GM21723 (cell line): ENCODE measurements around the gene NPIPA8.
"Not testable (repeated sequence)": the region's sequence is repeated elsewhere in the genome, so short reads cannot be mapped to it uniquely, and the experiment has no call there.

Source experiments
- ATAC-seq: cut with Tn5 transposase; IDR thresholded peaks from one replicate; pipeline ENCODE4 v1.9.1; 2021; ENCODE audit warnings: mild to moderate bottlenecking, moderate library complexity; ENCODE audit not compliant: unreplicated experiment

NPIPA8 gene

DNA sequence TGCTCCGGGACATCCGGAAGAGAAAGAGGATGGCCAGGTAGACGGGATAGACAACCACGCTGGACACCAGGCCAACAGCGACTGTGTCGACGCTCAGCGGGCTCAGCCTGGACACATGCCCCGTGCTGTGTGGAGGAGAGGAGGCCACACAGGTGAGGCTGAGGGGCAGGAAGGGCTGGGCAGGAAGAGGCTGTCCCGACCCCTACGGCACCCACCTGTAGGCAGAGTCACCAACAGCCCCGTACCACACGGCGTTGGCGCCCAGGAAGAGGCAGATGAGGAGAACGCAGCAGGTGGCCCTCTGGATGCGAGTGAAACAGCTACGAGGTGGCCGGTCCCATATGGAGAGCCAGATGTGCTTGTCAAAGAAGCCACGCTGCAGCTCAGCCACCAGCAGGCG lies at the start of gene NPIPA8:
Gene NPIPA8, minus strand, starts transcription at position 101 of the 400 bp plus-strand sequence. CDS start 4,074 bp downstream, outside the sequence.
- ATAC-seq, result not testable (repeated sequence)

DNA sequence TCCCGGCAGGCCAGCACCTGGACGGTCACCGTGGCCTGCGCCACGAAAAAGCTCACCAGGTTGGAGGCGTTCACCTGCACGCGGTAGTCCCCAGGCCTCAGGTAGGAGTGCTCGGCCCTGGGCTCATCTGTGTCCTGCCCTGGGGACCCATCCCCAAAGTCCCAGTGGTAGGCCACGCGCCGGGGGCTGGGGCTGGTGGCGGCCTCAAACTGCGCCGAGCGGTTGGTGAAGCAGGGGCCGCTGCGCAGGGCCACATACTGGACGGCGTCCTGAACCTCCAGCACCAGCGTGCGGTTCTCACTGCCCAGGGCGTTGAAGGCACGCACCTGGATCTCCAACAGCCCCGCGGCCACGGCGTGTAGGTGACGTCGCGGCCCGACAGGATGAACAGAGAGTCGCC lies 48.7 kb upstream of the NPIPA8 start:
- not testable (repeated sequence) for ATAC-seq

DNA sequence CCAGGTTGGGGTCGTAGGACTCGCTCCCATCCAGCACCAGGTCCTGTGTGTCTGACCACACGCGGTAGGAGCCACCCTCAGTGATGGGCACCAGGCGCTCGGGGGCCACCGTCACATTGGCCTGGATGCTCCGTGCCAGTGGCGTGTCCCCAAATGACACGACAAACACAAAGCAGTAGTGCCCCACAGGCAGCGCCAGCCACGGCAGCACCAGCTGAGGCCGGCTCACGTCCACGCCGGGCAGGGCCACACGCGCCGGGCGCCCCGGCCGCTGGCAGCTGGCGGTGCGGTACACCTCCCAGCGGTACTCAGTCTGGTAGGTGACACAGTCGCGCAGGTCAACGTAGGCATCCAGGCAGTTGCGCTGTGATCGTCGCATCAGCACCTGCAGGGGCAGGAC lies 48.3 kb upstream of the NPIPA8 start:
- ATAC-seq, result not testable (repeated sequence)

DNA sequence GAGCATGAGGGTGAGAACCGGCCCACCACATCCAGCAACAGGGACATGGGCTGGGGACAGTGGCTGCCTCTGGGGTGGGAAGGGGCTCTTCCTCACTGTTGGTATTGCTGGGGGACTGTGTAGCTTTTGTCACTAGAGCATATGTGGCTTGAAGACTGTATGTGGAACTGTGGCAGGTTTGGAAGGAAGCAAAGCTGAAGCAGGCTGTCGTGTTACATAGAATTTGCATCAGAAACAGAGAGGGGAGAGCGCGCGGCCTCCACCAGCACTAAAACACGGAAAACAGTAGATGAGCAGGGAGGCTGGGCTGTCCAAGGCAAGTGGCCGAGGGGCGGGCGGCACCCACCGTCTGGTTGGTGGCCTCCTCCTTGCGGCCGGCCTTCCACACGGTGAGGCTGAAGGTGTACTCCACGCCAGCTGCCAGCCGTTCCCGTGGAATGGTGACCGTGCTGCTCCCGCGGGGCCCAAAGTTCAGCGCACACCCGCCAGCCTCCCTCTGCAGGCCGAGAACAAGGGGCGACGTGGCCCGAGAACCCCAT lies 47.6 kb upstream of the NPIPA8 start:
- ATAC-seq, result not testable (repeated sequence)

DNA sequence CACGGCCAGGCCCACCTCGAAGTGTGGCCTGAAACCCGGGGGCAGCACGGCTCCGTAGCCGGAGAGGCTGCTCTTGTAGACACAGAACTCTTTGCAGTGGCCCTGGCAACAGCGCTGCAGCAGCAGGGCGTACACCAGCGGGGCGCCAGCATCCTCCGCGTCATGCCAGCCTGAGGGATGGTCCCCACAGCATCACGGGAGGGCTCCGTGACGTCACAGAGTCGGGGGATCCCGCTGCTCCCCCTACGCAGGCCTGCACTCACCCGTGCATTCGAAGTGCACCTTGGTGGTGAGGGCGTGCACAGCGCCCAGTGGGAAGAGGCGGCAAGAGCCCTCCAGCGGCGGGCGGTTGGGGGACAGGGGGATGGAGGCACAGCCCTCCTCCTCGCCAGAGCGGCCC lies 46.2 kb upstream of the NPIPA8 start:
- not testable (repeated sequence) for ATAC-seq

GRCh38 chr16:18347742-18348141 lies 11.2 kb upstream of the NPIPA8 start:
- ATAC-seq, result not testable (repeated sequence)

GRCh38 chr16:18346993-18347392 lies 10.5 kb upstream of the NPIPA8 start:
- not testable (repeated sequence) for ATAC-seq

GRCh38 chr16:18344634-18345033 lies 8.1 kb upstream of the NPIPA8 start:
- not testable (repeated sequence) for ATAC-seq

DNA sequence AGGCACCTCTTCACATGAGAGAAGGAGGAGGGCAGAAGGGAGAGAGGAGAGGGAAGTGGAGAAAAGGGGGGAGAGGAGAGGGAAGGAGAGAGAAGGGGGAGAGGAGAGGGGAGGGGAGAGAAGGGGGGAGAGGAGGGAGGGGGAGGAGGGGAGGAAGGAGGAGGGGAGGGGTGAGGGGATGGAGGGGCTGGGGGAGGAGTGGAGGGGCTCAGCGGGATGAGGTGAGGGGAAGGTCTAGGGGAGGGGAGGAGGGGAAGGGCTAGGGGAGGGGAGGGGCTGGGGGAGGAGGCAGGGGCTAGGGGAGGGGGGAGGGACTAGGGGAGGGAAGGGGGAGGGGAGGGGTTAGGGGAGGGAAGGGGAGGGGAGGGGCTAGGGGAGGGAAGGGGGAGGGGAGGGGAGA lies 5.5 kb upstream of the NPIPA8 start:
- ATAC-seq, result not testable (repeated sequence)

GRCh38 chr16:18341417-18341960 lies 5.0 kb upstream of the NPIPA8 start:
- not testable (repeated sequence) for ATAC-seq

DNA sequence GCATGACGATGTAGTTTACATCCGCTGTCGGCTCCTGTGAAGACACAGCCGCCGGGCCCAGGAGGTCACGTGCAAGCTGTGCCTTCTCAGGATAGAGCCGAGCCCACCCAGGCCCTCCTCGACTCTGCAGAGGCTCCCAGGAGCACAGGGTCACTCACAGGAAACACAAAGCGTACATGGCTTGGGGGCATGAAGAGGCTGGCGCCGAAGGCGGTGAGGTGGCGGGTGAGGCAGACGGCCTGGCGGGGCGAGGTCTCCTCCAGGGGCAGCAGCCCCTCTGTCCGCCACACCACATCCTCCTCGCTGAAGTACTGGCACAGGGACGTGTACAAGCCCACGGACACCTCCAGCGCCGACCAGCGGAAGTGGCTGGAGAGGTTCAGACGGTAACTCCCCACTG lies 2.7 kb upstream of the NPIPA8 start:
- not testable (repeated sequence) for ATAC-seq

DNA sequence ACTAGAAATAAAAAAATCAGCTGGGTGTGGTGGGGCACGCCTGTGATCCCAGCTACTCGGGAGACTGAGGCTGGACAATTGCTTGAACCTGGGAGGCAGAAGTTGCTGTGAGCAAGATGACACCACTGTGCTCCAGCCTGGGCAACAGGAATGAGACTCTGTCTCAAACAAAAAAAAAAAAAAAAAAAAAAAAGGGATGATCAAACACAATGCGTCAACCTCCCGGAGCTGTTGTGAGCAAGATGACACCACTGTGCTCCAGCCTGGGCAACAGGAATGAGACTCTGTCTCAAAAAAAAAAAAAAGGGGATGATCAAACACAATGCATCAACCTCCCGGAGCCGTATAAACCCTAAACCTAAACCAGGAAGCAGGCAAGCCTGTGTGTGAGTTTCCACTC lies 24.7 kb downstream of the NPIPA8 start:
- not testable (repeated sequence) for ATAC-seq

- ATAC-seq, result not testable (repeated sequence)
Measured at GRCh38 chr16:18309159-18309558, 27.4 kb downstream of the NPIPA8 start.

GRCh38 chr16:18307241-18307640 lies 29.3 kb downstream of the NPIPA8 start:
- ATAC-seq, result not testable (repeated sequence)

DNA sequence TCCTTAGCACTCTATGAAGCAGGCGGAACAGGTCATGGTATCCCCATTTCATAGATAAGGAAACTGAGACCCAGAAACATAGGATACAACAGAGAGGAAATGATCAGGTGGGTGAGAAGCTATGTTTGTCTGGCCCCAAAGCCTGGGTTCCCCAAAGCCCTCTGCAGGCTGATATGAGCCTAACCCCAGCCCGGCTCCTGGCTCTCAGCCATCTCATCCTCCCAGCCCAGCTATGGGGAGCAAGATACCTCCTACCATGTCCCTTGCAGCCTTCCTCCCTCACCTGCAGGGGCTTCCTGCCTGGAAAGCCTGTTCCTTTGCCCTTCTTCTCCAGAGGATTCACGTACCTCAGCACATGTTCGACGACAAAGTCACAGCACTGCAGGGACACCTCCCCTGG lies 30.5 kb downstream of the NPIPA8 start:
- ATAC-seq, result not testable (repeated sequence)

GRCh38 chr16:18303059-18303706 lies 33.4 kb downstream of the NPIPA8 start:
- ATAC-seq, result not testable (repeated sequence)

DNA sequence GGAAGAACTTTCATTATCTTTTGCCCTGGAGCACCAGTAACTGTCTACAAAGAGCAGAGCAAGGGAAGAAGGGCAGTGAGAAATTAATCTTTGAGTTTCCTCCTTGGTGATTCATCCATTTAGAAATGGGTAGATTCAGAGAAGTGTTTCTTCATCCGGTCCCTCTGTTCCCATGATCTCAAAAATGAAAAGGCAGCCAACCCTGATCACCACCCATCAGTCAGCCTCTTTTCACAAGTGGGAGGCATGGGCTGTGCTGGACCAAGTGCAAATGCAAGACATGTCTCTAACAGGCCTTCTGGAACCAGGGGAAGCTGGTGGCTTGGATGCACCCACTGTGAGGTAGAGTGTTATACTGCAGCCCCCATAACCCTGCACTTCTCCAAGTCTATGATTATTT lies 38.8 kb downstream of the NPIPA8 start:
- not testable (repeated sequence) for ATAC-seq

DNA sequence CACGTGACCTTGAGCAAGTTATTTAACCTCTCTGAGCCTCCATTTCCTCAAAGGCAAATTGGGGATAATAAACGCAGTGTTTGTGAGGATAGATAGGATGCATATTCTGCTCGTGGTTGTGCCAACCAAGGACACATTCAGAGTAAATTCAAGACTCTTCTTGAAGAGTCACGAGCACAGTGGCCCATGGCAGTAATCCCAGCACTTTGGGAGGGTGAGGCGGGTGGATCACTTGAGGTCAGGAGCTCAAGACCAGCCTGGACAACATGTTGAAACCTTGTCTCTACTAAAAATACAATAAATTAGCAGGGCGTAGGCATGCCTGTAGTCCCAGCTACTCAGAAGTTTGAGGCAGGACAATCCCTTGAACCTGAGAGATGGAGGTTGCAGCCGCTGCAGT lies 39.6 kb downstream of the NPIPA8 start:
- not testable (repeated sequence) for ATAC-seq

- ATAC-seq, result not testable (repeated sequence)
Measured at GRCh38 chr16:18294371-18294770, 42.2 kb downstream of the NPIPA8 start.

DNA sequence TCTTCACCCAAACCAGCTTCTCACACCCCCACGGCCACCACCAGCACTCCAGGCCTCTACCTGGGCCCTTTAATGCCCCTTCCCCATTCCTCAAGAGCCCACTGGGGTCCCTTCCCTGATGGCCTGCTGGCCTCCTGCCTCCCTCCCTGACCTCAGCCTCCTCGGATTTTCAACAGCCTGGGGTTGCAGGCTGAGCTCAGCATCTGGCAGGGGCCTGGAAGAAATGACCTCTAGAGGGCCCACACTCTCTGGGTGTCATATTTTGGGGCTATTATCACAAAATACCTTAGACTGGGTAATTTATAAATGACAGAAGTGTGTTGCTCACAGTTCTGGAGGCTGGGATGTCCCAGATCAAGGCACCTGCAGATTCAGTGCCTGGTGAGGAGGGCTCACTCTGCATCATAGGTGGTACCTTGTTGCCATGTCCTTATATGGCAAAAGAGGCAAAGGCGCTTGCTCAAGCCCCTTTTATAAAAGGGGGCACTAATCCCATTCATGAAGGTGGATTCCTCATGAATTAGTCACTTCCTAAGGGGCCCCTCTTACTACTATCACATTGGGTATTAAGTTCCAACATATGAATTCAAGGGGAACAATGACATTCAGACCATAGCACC lies 43.1 kb downstream of the NPIPA8 start:
- not testable (repeated sequence) for ATAC-seq

DNA sequence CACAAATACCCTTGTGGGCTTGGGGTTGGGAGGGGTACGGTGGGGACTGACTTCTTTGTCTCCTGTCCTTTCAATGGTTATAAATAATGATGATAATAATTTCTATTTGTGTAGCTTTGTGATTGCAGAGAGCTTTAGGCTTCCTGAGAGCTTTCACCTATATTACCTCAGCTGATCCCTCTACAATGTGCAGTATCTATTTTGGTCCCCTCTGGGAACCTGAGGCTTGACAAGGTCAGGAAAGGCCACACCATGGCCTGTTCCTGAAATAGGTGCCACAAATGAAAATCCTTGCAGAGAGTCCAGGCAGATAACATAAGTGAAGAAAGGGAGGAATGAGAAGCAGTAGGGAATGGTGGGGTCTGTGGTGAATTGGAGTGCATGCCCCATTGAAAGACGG lies 45.6 kb downstream of the NPIPA8 start:
- not testable (repeated sequence) for ATAC-seq

DNA sequence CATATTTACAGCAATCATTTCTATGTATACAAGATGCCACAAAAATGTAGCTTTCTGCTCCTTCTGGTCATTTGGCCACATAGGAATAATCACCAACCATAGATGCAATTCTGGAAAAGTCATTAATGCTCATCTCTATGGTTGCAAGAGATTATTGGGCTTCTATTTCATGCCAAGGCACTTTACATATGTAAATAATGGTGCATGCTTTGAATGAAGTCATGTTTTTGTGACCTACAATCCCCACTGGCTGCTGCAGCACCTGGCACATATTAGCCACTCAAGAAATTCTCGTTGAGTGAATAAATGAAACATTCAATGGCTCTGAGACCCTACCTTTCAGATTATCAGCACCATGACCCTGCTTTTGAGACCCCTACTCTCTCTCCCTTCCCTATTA lies 50.2 kb downstream of the NPIPA8 start:
- ATAC-seq, result not testable (repeated sequence)
